Head of caudate nucleus (tissue), 42 donors: ENCODE data around the gene ACVR1C.

Experiments used
- DNase-seq, 42 donors: peaks; one replicate each; pipeline versions ENCODE4 v3.0.0 to v3.0.0-alpha.2; 2020 to 2021; ENCODE audit warnings: mixed read lengths in 7 of 42
- intact Hi-C: fragments of 100-400 bp; cut with DNase I; formaldehyde crosslinking; loops from one replicate; pipeline ENCODE4 v1.15.0; 2022

The ACVR1C gene

GRCh38 chr2:157628477-157629415 lies at the start of gene ACVR1C:
Gene ACVR1C (minus strand): TSS chr2:157628864. CDS start chr2:157628644, 220 bp downstream.
- DNase-seq = peak; percentile 59 to 92 (median 82)
- intact Hi-C loops = loop anchor here (5.0 kb wide), 1 partner anchor 36 kb away; no protein-coding TSS in a partner anchor

DNA sequence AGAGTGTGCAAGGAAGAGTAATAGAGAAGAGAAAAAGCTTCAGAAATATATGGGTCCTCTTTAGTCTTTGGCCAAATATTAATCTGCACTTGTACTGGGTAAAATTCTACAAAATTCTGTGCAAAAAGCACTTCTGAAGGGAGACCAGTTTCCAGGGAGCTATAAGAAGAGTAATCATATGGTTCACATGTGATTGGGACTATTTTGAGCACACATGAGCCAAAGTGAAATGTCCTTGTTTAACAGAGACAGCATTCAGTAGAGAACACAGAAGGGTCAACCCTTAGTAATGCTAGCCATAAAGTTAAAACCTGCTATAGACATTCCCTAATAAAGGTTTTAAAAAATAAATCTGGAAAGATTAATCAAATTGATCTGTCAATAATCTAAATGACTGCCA lies 49.3 kb upstream of the ACVR1C start:
- intact Hi-C loops = no loop called here
- no peak for DNase-seq

- intact Hi-C loops = no loop called here
- DNase-seq = no peak
Measured at GRCh38 chr2:157672129-157672528, 43.5 kb upstream of the ACVR1C start.

- no peak for DNase-seq
- intact Hi-C loops = no loop called here
Measured at GRCh38 chr2:157662401-157662800, 33.7 kb upstream of the ACVR1C start.

DNA sequence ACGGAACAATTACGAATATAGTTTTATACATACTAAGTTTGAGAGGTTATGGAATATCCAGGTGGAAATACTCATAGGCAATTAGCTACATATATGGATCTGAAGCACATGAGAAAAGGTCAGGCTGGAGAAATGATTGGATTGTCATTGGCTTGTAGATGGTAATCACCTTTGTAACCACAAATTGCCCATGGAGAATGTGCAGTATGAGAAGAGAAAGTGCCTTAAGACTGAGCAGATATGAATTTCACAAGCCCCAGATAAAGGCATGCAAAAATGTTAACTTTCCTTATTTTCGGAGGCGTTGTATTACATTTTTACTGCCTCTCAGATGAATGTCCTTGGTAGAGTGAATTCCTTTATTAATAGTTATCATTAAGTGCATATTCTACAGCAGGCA lies 33.1 kb upstream of the ACVR1C start:
- intact Hi-C loops = no loop called here
- no peak for DNase-seq

GRCh38 chr2:157657858-157658257 lies 29.2 kb upstream of the ACVR1C start:
- no peak for DNase-seq
- intact Hi-C loops = no loop called here

DNA sequence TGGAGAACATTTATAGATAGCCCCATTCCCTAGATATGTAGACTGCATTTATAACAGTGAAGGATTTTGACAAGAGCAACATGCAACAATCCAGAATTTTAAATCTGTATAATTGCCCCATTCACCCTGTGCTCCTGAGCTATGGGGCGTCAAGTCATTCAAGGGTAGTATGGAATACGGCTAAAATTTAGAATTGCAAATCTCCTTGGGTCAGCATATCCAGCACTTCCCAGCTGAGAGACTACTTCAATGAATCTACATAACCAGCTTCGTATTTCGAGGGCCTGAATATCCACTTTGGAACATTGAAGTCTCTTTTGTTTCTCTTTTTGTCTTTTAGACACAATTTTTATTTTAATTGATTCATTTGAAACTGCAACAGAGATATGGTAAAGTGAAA lies 28.4 kb upstream of the ACVR1C start:
- intact Hi-C loops = no loop called here
- DNase-seq = no peak

GRCh38 chr2:157644776-157645175 lies 16.1 kb upstream of the ACVR1C start:
- intact Hi-C loops = no loop called here
- DNase-seq = no peak

DNA sequence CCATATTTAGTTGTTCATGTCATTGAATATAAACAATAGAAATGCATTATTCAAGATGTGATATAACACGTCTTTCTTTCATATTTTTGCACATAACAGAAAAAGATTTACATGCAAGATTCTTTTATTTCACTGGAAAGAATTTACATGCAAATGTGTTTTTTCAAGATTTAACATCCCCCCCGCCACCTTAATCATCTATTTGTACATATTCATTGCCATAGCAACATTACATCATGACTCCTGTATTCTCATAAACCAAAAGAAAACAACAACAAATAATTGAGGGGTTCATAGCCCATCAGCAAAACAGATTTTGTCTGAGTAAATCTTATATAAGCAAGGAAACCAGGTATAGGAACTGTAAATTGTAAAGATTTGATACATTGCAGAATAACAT lies 3.2 kb upstream of the ACVR1C start:
- intact Hi-C loops = no loop called here
- DNase-seq = no peak

DNA sequence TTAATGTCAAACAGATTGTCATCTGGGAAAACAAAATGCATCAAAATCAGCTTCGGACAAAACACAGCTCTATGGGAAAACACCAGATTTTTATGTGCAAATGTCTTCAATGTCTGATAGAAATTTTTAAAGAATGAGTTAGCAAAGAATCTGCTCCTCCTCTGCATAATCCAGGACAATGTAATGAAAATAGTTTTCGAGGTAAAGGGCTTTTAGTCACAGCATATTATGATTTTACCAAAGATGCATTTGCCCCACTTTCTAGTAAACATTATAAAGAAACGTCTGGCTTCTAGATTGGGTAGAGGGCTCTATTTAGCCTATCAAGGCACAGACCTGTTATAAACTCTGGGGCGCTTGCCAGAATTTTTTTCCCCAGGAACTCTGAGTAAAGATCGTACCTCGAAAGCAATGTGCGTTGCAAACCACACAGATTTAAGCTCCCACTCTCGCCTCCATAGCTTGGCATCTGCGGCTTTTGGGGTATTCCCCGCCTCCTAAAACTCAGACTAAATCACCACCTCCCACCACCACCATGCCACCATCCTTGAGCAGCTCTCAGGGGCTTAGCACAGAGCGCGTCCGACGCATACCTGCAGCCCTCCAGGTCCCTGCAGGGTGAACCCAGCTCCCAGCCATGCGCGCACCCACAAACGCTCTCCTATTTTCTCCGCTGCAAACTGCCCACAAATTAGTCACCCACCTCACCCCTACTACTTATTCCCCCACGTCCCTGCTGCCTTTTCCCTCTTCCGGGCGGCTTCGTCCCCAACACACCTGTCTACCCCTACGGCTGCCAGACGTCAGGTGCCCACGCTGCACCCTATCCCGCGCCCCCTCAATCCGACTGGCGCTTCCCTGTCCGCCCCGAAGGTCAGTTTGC lies 829 bp downstream of the ACVR1C start:
- DNase-seq = peak in 39 of 42 donors; percentile 3 to 64 (median 34)
- intact Hi-C loops = loop anchor here (5.0 kb wide), 1 partner anchor 36 kb away; no protein-coding TSS in a partner anchor

- DNase-seq = no peak
- intact Hi-C loops = loop anchor here (5.0 kb wide), 1 partner anchor 33 kb away; no protein-coding TSS in a partner anchor
Measured at GRCh38 chr2:157625296-157625695, 3.4 kb downstream of the ACVR1C start.

DNA sequence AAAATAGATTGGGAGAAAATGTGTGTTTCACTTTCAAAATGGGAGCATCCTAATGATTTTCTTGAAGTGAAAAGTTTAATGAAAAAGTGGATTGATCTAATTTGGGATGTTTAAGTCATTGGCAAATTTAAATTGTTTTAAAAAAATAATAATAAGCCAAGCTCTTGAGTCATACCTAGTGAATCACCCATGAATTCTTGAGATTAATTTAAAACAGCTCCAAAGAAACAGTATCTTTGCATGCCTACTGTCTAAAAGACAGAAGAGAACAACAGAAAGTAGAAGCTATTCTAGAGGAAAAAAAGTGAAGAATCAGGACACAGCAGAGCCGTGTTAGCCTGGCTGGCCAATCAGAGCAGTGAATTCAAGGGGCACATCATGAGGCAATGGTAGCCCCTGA lies 7.7 kb downstream of the ACVR1C start:
- intact Hi-C loops = no loop called here
- DNase-seq = no peak

GRCh38 chr2:157611726-157612125 lies 16.9 kb downstream of the ACVR1C start:
- DNase-seq = no peak

DNA sequence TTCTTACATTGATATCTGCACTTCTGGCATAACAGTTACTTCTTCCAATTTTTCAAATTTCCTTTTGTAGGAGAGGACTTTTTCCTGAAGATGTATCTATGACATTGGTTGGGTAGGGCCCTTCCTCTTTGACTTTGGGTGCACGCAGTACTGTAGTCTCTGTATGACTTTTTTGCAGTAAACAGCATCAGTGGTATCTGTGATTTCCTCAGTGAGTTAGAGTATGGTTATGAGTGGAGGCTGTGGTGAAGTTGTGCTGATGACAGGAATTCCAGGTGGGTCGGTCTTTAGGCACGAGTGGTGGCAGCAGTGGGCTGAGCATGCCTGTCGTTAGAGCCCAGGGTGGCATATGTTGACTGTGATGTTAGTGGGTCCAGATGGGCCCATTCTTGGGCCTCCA lies 17.6 kb downstream of the ACVR1C start:
- intact Hi-C loops = no loop called here

More at GRCh38 chr2:157611726-157612125, 16.9 kb downstream of the ACVR1C start:
- intact Hi-C loops = no loop called here

DNA sequence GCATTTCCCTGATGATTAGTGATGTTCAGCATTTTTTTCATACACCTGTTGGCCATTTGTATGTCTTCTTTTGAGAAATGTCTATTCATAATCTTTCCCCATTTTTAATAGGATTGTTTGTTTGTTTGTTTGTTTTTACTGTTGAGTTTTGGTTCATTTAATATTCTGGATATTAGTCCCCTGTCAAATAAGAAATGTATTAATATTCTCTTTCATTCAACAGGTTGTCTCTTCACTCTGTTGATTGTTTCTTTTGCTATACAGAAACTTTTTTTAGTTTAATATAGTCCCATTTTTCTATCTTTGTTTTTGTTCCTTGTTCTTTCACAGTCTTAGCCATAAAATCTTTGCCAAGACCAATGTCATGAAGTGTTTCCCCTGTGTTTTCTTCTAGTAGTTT lies 22.1 kb downstream of the ACVR1C start:
- no peak for DNase-seq
- intact Hi-C loops = no loop called here

More for the DNA sequence above, 17.6 kb downstream of the ACVR1C start:
- DNase-seq = no peak

DNA sequence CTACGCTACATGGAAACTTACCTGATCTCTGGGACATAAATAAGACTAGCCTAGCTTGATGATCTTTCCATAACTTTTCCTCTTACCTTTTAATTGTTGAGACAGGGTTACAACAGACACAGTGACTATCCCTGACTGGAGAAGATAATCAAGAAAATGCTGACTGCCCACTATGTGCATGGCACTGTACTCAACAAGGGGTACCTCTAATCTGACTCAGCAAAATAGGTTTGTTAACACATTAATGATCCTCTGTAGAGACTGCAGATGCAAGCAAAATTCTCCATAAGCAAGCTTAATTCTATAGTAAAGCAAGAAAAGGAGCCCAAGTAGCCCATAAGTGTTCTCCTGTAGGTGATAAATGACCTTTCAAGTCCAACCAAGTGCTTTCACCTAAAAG lies 25.5 kb downstream of the ACVR1C start:
- intact Hi-C loops = no loop called here
- no peak for DNase-seq

- intact Hi-C loops = no loop called here
- no peak for DNase-seq
Measured at GRCh38 chr2:157601807-157602206, 26.9 kb downstream of the ACVR1C start.

- intact Hi-C loops = loop anchor here (10.0 kb wide), 1 partner anchor 272 kb away; the partner anchor contains the start of gene ERMN
- DNase-seq = peak; percentile 11 to 80 (median 54)
Measured at GRCh38 chr2:157596992-157597681, 31.5 kb downstream of the ACVR1C start.

DNA sequence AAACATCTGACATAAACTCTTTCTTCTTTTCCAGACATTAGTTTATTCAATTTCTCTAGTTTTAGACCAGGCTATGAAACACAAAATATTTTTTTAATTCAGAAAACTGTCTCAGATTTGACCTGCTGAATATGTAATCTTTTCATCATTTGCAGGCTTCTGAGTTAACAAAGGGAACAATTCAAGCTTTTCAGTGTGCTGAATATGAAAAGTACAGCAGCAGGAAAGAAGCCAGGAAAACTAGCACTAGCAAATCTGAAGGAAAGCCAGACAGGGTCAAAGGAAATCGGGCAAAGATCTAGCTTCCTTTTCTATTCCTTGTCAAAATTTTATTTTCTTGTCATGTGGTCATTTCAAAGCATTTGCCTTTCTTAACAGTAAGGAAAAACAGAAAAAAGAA lies 35.3 kb downstream of the ACVR1C start:
- intact Hi-C loops = loop anchor here (5.0 to 10.0 kb wide), 2 partner anchors 34 to 269 kb away; partner anchors contain the start of genes ACVR1C and ERMN
- DNase-seq = peak in 5 of 42 donors; percentile 8 to 58 (median 20)
